Measurements from ENCODE around the gene TMIGD1.

DNA sequence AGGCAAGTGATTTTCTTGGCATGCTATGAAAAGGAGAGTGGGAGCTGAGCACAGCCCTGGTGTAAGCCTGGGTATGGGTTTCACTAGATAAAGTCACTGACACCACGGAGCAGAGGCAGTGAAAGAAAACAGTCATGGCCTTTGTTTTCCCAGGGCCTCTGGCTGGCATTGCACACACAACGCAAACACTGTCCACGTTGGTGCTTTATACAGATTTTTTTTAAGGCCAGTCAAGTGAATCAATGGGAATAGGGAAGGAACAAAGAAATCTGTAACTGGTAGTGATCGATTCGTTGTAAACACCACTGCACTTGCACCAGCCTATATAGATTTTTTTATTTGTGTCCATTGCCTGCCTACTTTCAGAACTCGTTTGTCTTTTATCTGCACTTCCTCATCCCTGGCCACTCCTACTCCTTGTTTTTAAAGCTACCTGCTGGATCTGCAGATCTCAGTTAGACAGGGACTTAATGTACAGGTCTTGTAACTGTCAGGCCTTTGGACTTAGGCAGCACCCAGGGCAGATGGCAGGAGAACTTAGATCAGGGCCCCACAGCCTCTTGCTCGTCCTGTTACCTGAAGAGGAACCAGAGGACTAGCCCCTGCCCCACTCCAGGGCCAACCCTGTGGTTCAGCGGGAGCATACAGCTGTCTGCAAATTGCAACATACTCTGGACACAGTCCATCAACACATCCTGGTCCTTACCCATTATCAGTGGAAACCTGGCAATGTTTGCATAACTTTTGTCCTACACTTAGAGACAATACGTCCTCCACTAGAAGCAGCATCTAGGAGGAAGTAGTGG is 10.6 kb upstream of the TMIGD1 start:
- TF ChIP-seq POLR2AphosphoS5 (IDR thresholded peaks at IDR 0.05; ENCODE audit: low read depth, low read length) (no peak), POLR2A (IDR thresholded peaks at IDR 0.05; ENCODE audit: low read depth, low read length) (no peak)
